ENCODE data around the gene SEC24B.
"Not testable (repeated sequence)": the region's sequence is repeated elsewhere in the genome, so short reads cannot be mapped to it uniquely, and the experiment has no call there.

Gene SEC24B

DNA sequence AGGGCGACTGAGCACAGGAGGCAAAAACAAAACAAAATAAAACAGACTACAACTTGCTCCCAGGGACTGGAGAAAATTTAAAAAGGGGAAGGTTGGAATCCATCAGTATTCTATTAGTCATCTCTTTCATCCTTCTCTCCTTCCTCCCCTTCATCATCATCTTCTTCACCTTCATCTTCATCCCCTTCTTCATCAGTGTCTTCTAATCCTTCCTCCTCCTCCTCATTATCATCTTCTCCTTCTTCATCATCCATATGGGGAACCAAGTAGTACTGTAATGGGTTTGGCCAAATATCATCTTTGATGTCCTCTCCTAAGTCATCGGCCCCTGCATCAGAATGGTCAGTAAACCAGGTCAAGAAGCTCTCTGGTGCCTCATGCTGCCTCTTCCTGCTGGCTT is 119.5 kb downstream of the SEC24B start:
- no peak for TF ChIP-seq JUND (IDR thresholded peaks at IDR 0.05; ENCODE audit: low read depth)
- in situ Hi-C loops (cut with HindIII; ENCODE audit: low pct_unique_long_range_greater_than_20kb, low sequenced_read_pairs): no loop called here

DNA sequence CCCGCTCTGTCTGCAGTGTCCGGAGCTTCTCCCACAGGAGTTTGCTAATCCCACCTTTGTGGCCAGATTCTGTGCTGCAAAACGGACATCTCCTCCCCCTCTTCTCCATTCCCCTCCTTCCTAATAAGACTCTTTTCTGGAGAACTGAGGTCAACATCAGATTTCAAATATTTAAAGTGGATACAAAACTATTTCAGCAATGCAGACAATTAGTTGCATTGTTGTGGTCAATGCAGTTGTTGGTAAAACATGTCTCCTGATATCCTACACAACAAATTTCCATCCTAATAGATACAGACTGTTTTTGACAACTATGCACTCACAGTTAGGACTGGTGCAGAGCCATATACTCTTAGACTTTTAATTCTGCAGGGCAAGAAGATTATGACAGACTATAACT is 121.4 kb downstream of the SEC24B start:
- DNase-seq (ENCODE audit: low read depth in 1 of 2, low spot score in 1 of 2): no peak
- no peak for TF ChIP-seq JUND (IDR thresholded peaks at IDR 0.05; ENCODE audit: low read depth)
- in situ Hi-C loops (cut with HindIII; ENCODE audit: low pct_unique_long_range_greater_than_20kb, low sequenced_read_pairs): no loop called here

More for the DNA sequence above, 119.5 kb downstream of the SEC24B start:
- no peak for DNase-seq (ENCODE audit: low read depth in 1 of 2, low spot score in 1 of 2)

DNA sequence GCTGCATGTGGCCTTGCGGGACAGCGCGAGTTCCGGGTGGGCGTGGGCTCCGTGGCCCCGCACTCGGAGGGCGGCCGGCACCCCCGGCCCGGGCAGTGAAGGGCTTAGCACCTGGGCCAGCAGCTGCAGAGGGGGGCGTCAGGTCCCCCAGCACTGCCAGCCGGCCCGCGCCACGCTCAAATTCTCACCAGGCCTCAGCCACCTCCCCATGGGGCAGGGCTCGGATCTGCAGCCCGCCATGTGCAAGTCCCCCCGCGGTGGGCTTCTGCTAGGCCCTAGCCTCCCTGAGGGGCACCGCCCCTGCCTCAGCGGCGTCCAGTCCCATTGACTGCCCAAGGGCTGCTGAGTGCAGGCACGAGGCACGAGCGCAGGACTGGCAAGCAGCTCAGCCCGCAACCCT is 123.8 kb downstream of the SEC24B start:
- in situ Hi-C loops (cut with HindIII; ENCODE audit: low pct_unique_long_range_greater_than_20kb, low sequenced_read_pairs): no loop called here
- no peak for TF ChIP-seq JUND (IDR thresholded peaks at IDR 0.05; ENCODE audit: low read depth)
- no peak for DNase-seq (ENCODE audit: low read depth in 1 of 2, low spot score in 1 of 2)

DNA sequence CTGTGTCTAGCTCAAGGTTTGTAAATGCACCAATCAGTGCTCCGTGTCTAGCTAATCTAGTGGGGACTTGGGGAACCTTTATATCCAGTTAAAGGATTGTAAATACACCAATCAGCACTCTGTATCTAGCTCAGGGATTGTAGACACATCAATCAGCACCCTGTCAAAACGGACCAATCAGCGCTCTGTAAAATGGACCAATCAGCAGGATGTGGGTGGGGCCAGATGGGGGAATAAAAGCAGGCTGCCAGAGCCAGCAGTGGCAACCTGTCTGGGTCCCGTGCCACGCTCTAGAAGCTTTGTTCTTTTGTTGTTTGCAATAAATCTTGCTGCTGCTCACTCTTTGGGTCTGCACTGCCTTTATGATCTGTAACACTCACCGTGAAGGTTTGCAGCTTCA is 124.5 kb downstream of the SEC24B start:
- DNase-seq (ENCODE audit: low read depth in 1 of 2, low spot score in 1 of 2): peak in 1 of 2 experiments; percentile 1

DNA sequence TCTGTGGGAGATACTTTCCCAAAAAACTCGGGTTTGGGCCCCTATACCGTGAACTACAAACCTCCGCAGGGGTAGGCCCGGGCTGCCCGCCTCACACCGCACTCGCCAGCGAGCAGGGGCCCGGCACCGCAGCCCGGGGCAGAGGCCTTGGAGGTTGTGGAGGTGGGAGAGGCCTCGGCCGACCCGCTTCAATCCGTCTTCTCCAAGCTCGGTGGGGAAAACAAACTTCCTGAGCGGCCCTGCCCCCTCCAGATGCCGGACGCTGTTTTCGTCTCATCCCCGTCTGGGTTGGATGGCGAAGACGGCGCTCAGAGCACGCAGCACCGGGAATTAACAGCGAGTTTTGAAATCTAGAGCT is 126.0 kb downstream of the SEC24B start:
- no peak for DNase-seq (ENCODE audit: low read depth in 1 of 2, low spot score in 1 of 2)
- in situ Hi-C loops (cut with HindIII; ENCODE audit: low pct_unique_long_range_greater_than_20kb, low sequenced_read_pairs): no loop called here

More for the DNA sequence above, 124.5 kb downstream of the SEC24B start:
- in situ Hi-C loops (cut with HindIII; ENCODE audit: low pct_unique_long_range_greater_than_20kb, low sequenced_read_pairs): not testable (repeated sequence)

DNA sequence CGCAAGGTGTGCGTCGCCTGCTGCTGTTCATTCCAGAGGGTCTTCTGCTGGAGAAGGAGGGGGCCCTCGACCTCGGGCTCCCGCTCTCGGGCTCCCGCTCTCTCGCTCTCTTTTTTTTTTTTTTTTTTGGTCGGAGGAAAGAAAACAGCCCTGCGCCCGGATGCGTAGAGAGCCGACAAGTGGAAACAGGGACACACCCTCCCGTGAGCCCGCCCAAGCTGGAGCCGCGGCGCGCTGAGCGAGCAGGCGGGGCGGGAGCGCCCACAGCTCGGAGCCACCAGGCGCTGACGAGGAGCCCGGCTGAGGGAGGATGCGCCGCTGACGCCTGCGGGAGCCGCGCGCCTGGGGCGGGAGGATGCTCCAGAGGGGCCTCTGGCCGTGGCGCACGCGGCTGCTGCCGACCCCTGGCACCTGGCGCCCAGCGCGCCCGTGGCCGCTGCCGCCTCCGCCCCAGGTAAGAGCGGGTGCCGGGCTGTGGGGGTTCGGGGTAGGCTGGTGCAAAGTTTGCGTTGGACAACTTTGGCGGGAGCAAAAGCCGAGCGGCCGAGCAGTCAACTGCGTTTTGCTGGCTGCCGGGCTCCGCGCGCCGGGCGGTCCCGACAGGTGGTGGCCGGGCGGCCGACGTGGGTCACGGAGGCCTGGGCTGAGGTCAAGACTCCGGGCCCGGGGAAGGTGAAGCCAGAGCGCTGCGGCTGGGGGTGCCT is 126.5 kb downstream of the SEC24B start, which contains the start of gene MCUB:
MCUB (plus strand) TSS at position 264 of the 704 bp plus-strand sequence; CDS start at position 356, 92 bp downstream.
- DNase-seq (ENCODE audit: low read depth in 1 of 2, low spot score in 1 of 2): peak; percentile 86 to 87
- no peak for TF ChIP-seq JUND (IDR thresholded peaks at IDR 0.05; ENCODE audit: low read depth)
- in situ Hi-C loops (cut with HindIII; ENCODE audit: low pct_unique_long_range_greater_than_20kb, low sequenced_read_pairs): no loop called here

More for the DNA sequence above, 126.0 kb downstream of the SEC24B start:
- no peak for TF ChIP-seq JUND (IDR thresholded peaks at IDR 0.05; ENCODE audit: low read depth)

DNA sequence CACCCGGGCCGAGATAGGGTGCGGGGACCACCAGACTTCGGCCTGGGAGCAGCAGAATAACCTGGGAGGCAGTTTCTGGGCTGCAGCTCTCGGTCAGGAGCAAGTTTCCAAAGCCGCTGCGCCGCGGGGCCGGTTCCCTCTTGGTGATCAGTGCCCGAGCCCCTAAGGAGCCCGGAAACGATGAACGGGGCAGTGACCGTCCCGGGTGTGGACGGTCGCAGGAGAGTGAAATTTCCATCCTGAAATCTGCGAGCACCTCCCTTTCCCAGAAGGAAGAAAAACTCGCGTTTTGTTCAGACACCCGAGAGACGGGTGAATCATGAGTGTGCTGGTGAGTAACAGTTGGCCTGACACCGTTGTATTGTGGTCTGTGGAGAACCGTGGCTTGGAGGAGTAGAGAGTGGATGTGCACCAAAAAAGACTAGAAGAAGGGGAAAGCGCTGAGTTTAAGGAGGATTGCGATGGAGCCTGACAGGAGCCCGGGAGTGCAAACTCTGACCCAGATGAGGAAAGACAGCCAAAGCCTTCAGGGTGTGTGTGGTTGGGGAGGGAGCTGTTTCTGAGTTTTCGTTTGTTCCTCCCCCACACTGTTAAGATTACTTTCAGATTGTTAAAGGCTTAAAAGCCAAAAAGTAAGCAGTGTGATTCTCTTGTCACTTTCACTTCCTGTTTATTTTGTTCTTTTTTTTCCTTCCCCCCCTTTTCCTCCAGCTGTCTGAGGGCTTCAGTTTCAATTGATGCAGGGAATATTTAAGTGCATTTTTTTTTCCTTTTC is 127.3 kb downstream of the SEC24B start:
- no peak for TF ChIP-seq JUND (IDR thresholded peaks at IDR 0.05; ENCODE audit: low read depth)
- DNase-seq (ENCODE audit: low read depth in 1 of 2, low spot score in 1 of 2): peak; percentile 21 to 23
- in situ Hi-C loops (cut with HindIII; ENCODE audit: low pct_unique_long_range_greater_than_20kb, low sequenced_read_pairs): no loop called here

DNA sequence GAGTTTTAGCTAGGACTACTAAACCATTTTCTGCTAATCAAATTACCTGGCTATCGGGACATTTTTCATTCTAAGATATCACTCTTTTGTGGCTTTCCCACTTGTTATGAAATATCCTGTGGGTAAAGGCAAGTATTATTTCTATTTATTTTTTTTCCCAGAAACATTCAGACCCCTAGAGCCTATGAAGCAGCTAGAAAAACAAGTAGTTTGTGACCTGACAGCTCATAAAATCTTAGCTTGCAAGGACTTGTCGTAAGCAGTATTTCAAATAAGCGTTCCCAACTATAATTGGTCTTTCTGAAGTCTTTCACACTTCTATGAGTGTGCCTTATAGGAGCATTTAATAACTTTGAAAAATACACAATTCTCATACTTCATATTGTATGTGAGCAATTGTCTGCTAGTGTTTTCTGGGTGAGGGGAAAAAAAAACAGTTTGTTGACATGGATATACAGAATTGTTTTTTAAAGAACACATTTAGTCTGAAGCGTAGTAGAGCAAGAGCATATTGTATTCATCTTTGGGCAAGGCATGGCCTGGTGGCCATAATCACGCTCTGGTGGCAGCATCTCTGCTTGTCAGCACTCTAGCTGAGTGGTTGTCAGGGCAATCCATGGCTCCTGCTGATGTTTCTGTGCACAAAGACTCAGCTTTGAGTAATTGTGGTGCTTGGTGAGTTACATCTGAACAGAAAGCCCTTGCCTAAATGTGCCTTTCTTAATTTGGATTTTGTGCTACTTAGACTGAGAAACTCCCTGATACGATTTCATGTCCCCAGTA is 129.0 kb downstream of the SEC24B start:
- in situ Hi-C loops (cut with HindIII; ENCODE audit: low pct_unique_long_range_greater_than_20kb, low sequenced_read_pairs): no loop called here
- no peak for DNase-seq (ENCODE audit: low read depth in 1 of 2, low spot score in 1 of 2)
- TF ChIP-seq JUND (IDR thresholded peaks at IDR 0.05; ENCODE audit: low read depth): no peak

DNA sequence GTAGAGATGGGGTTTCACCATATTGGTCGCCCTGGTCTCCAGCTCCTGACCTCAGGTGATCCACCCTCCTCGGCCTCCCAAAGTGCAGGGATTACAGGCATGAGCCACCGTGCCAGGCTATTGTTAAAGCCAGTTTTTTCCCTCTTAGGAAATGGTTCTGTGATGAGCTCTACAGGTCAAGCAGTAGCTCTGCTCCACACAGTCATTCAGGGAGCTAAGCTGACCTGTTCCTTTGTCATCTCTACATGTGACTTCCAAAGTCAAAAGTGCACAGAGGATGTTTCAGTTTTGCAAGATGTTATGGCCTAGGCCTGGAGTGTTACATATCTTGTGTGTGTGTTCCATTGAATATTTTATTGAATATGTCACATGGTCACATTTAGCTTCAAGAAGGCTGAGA is 137.9 kb downstream of the SEC24B start:
- in situ Hi-C loops (cut with HindIII; ENCODE audit: low pct_unique_long_range_greater_than_20kb, low sequenced_read_pairs): no loop called here
- TF ChIP-seq JUND (IDR thresholded peaks at IDR 0.05; ENCODE audit: low read depth): no peak

DNA sequence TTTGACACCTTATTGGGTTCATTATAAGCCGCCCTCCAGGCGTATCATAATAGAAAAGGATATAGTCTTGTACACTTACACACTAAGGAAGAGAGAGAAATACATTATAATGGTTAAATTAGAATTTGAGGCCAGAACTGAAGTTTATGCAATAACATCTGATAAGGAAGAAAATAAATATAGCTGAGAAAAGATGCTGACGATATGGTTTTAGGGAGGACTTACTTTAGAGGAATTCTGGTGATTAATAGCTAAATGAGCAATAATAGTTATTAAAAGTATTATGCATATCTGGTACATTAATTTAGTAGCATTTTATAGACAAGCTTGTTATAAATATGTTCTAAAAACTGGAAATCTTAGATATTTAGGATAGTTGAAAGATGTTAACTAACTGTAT is 138.5 kb downstream of the SEC24B start:
- TF ChIP-seq JUND (IDR thresholded peaks at IDR 0.05; ENCODE audit: low read depth): no peak
- DNase-seq (ENCODE audit: low read depth in 1 of 2, low spot score in 1 of 2): no peak
- in situ Hi-C loops (cut with HindIII; ENCODE audit: low pct_unique_long_range_greater_than_20kb, low sequenced_read_pairs): no loop called here

More for the DNA sequence above, 137.9 kb downstream of the SEC24B start:
- no peak for DNase-seq (ENCODE audit: low read depth in 1 of 2, low spot score in 1 of 2)

DNA sequence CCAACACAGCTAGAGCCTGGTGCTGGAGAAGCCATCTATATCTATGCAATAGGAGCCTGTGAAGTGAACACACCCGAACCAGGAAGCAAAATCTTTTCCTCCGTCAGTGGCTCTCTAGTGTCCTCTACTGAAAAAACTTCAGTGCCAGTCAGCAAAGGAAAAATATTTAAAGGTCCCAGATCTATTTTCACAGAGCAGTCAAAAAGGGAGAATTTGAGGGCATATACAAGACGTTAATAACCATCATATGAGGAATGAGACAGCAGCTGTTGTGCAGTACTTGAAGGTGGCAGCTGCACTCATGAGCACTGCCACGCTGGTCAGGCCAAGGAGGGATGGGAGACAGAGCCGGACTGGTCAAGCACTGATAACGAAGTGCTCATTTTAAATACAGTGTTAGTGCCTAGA is 140.8 kb downstream of the SEC24B start:
- TF ChIP-seq JUND (IDR thresholded peaks at IDR 0.05; ENCODE audit: low read depth): no peak
- in situ Hi-C loops (cut with HindIII; ENCODE audit: low pct_unique_long_range_greater_than_20kb, low sequenced_read_pairs): no loop called here
- DNase-seq (ENCODE audit: low read depth in 1 of 2, low spot score in 1 of 2): peak; percentile 55 to 73

DNA sequence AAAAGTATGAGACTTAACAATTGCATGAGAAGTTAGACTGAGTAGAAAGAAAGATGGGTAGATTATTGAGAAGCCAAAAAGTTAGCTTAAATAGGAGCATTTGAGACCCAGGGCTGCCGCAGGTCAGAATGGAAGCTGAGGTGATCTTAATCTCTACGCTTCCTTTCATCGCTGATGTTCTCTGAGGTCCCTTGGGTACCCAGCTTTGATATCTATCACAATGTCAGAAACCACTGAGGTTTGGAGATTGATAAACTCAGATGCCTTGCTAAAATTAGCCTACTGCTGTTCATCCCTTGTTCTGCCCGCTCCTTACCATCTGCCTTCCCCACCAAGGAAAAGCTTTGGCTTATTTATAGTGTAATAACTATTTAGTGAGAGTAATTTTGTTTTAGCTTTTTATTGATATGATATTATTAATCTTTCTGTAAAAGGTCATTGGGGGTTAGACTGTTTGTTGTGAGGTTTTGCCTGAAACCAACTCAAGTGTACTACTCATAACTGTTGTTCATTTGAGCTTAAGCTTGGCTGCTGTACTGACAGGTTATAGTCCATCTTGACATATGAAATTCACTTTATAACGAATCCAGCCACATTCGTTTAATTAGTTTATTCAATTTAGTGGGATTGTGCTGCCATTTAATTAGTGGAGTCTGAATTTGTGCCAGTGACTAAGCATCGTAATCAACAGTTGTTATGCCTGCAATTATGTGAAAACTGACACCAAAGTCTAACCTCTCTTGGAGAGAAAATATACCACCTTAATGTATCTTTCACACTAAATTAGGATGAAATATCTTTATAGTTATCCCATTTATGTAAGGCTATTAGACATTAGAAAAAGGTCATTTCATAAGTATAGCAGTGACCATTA is 141.6 kb downstream of the SEC24B start:
- TF ChIP-seq JUND (IDR thresholded peaks at IDR 0.05; ENCODE audit: low read depth): no peak
- DNase-seq (ENCODE audit: low read depth in 1 of 2, low spot score in 1 of 2): no peak
- in situ Hi-C loops (cut with HindIII; ENCODE audit: low pct_unique_long_range_greater_than_20kb, low sequenced_read_pairs): no loop called here

Measured in T47D (cell line).